Stimulated activated CD8-positive, alpha-beta memory T cell treated with anti-CD3 and anti-CD28 coated beads, Interleukin-12 subunit alpha, Interleukin-12 subunit beta, amount 100 ng/mL, for 24 hours (primary cell): Measurements from ENCODE around the gene ZNF565.
A peak's percentile ranks its signal among the peaks of the same experiment; 100 is the strongest.
"Not testable (repeated sequence)": the region's sequence is repeated elsewhere in the genome, so short reads cannot be mapped to it uniquely, and the experiment has no call there.

Source experiments
- DNase-seq: peaks from one replicate; pipeline ENCODE4 v3.0.0-alpha.2; 2020; ENCODE audit errors: extremely low read depth

Gene ZNF565

GRCh38 chr19:36150586-36150985 lies 63.9 kb downstream of the ZNF565 start:
- DNase-seq, result no peak

DNA sequence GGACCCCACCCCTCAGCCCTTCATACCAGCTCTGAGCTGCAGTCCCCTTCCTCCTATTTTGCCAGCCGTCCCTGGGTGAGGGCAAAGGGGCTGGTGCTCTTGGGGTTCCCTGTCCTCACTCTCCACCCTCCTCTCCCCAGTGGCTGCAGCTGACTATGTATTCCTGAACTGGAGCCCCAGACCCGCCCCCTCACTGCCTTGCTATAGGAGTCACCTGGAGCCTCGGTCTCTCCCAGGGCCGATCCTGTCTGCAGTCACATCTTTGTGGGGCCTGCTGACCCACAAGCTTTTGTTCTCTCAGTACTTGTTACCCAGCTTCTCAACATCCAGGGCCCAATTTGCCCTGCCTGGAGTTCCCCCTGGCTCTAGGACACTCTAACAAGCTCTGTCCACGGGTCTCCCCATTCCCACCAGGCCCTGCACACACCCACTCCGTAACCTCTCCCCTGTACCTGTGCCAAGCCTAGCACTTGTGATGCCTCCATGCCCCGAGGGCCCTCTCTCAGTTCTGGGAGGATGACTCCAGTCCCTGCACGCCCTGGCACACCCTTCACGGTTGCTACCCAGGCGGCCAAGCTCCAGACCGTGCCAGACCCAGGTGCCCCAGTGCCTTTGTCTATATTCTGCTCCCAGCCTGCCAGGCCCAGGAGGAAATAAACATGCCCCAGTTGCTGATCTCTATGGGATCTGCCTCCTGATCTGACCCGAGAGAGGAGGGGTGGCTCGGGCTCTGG lies 64.6 kb downstream of the ZNF565 start:
- no peak for DNase-seq

DNA sequence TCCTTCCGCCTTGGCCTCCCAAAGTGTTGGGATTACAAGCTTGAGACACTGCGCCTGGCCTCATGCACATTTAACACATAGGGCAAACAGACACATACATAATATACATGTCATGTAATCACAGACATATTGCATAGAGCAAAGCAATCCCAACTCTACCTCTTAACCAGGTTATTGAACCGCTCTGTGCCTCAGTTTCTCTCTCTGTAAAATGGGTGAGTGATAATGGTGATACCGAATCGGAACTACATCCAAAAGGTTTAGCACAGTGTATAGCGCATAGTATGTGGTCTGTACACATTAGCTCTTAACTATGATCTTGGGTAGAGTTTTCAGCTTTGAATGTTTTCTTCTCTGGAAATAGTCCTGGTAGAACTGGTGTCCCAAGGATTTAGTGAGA lies 69.8 kb downstream of the ZNF565 start:
- no peak for DNase-seq

DNA sequence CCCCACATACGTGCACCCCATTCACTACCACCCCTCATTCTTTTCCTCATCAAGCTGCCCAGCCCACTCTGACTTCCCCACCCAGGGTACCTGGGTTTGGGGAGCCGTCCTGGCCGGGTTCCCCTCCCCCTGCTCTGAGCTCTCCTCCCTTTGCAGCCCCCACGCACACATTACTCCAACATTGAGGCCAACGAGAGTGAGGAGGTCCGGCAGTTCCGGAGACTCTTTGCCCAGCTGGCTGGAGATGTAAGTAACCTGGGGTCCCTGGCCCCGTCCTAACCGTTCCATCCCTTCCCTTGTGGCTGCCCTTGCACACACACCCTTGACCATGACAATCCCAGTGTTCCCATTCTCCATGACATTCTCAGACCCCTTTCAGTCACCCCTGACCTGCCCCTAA lies 72.0 kb downstream of the ZNF565 start:
- DNase-seq, result no peak

DNA sequence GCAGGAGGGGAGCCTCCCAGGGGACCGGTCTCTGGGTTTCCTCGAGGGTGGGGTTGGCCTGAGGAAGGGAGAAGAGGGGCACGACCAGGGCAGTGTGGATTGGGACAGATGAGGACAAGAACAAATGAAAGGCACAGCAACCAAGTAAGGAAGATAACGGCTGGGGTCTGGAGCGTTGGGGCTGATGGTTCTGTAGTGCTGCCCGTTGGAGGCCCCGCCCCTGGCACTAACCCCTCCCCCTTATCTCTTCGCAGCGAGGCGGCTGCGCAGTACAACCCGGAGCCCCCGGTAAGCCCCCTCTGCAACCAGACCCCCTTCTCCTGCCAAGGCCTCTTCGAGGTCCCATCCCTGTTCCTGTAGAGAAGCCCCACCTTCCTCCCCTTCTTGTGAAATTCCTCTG lies 72.4 kb downstream of the ZNF565 start:
- no peak for DNase-seq

DNA sequence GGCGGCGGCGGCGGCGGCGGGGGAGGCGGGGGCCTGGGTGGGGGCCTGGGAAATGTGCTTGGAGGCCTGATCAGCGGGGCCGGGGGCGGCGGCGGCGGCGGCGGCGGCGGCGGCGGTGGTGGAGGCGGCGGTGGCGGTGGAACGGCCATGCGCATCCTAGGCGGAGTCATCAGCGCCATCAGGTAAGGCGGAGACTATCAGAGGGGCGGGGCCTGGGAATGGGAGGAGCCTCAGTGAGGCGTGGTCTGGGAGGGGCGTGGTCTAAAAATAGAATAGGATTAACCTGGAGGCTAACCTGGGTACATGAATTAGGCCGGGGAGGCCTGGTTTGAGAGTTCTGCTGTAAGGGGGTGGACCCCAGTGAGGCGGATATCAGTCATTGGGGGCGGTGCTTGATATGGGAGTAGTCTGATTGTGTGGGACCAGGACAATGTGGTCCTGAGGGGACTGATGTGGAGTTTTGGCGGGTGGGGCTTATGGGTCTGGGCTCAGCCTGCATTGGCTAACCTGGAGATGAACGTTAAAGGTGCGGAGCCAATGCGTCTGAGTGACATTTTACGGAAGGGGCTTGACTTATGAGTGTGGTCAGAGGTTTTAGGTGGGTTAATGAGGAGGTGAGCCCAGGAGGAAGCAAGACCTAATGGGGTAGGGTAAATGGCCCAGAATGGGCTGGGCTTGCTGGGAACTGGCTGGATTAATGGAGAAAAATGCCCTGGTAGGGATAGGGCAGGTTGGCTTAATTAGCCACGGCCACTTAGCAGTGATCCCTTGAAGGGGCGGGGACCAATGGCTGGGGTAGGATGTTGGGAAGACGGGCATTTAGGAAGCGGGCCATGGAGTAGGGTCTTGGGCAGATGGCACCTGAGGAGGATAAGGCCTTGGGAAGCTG lies 73.2 kb downstream of the ZNF565 start:
- peak; percentile 70 for DNase-seq

DNA sequence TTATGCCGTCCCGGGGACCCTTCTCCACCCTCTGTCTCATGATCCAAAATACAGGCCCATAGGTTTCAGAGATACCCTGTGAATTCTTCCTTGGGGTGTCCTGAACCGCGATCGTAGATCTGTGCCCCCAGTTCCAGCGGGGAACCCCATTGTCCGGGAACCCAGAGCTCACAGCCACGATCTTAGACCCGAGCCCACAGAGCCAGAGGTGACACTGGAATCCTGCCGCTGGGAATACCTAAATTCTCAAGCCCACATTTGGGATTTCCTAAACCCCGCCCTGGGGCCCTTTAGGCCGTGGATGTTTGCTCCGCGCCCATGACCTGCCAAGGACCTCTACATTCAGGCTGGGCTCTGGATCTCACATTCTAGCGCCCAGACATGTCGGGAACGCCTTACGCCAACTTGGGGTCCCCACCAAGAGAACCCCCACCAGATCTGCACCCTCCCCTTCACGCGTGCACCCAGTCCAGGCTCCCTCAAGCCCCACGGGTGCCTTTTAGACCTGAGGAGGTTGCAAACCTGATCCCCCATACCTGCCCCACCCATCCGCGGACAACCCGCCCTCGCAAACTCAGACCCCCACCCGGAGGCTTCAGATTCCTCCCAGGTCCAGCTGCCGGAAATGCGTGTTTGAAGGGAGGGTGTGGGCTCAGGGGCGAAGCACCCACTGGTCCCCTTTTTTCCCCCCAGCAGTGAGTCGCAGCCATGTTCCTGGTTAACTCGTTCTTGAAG lies 74.0 kb downstream of the ZNF565 start:
- DNase-seq, result peak; percentile 10

- DNase-seq, result peak; percentile 90
These were observed 74.8 kb downstream of the ZNF565 start, which contains the start of gene CAPNS1 for GRCh38 chr19:36139473-36140303. CAPNS1 (plus strand) TSS chr19:36140066; CDS start chr19:36141012, 946 bp downstream.

- no peak for DNase-seq
These were observed 75.4 kb downstream of the ZNF565 start for GRCh38 chr19:36139120-36139472.

DNA sequence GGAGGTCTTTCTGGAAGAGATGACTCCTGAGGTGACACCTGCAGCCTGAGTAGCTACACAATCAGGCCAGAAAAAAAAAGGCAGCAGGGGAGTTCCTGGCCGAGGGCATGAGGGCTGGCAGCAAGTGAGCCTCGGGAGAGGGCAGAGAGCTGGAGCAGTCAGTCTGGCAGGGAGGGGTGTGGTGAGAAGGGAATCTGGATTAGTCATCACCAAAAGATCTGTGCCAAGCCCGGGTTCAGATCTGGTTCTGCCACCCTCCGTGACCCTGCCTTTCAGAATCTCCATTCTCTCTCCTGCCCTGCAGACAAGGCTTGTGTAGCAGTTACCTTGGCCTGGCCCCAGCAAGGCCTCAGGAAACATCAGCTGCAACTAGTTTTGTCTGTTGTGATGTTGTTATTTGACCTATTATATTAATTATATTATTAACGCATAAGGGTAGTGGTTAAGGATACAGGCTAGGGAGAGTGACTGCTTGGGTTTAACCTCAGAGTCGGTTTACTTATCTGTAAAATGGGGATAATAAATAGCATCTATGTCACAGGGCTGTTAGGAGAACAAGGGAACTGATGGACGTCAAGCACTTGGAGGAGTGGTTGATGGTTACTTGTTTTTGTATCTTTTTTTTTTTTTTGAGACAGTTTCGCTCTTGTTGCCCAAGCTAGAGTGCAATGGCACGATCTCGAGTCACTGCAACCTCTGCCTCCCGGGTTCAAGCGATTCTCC lies 77.3 kb downstream of the ZNF565 start:
- no peak for DNase-seq

GRCh38 chr19:36134867-36135266 lies 79.6 kb downstream of the ZNF565 start:
- DNase-seq, result not testable (repeated sequence)
